Fibroblast of skin of left biceps (primary cell): ENCODE data around the gene TMEM174.
"Not testable (repeated sequence)": the region's sequence is repeated elsewhere in the genome, so short reads cannot be mapped to it uniquely, and the experiment has no call there.

ENCODE experiments used
- DNase-seq, 2 experiments: peaks; one replicate each; pipeline ENCODE4 v3.0.0-alpha.2; 2013; ENCODE audit warnings: low read depth in 2 of 2

The TMEM174 gene

GRCh38 chr5:73196201-73196600, 23.2 kb downstream of the TMEM174 start:
- no peak for DNase-seq

- no peak for DNase-seq
Observed at GRCh38 chr5:73197637-73198257, 24.8 kb downstream of the TMEM174 start.

- DNase-seq = no peak
Observed at GRCh38 chr5:73198833-73199592, 26.0 kb downstream of the TMEM174 start.

- DNase-seq = no peak
Observed at GRCh38 chr5:73199671-73200070, 26.7 kb downstream of the TMEM174 start.

- no peak for DNase-seq
Observed at GRCh38 chr5:73201547-73202513, 28.8 kb downstream of the TMEM174 start.

GRCh38 chr5:73204332-73204731, 31.3 kb downstream of the TMEM174 start:
- no peak for DNase-seq

- no peak for DNase-seq
Observed at GRCh38 chr5:73204733-73205132, 31.7 kb downstream of the TMEM174 start.

GRCh38 chr5:73205305-73205704, 32.3 kb downstream of the TMEM174 start:
- no peak for DNase-seq

- not testable (repeated sequence) for DNase-seq
Observed at GRCh38 chr5:73207239-73207638, 34.2 kb downstream of the TMEM174 start.

GRCh38 chr5:73209075-73209474, 36.1 kb downstream of the TMEM174 start:
- DNase-seq = not testable (repeated sequence)

- not testable (repeated sequence) for DNase-seq
Observed at GRCh38 chr5:73212693-73213092, 39.7 kb downstream of the TMEM174 start.

GRCh38 chr5:73213566-73213998, 40.6 kb downstream of the TMEM174 start:
- peak; percentile 83 to 86 for DNase-seq

- no peak for DNase-seq
Observed at GRCh38 chr5:73214306-73214705, 41.3 kb downstream of the TMEM174 start.

- DNase-seq = no peak
Observed at GRCh38 chr5:73214996-73215395, 42.0 kb downstream of the TMEM174 start.

- no peak for DNase-seq
Observed at GRCh38 chr5:73215531-73215890, 42.5 kb downstream of the TMEM174 start.

GRCh38 chr5:73215891-73216610, 43.1 kb downstream of the TMEM174 start:
- peak in 1 of 2 experiments; percentile 39 for DNase-seq

- DNase-seq = no peak
Observed at GRCh38 chr5:73218552-73219171, 45.7 kb downstream of the TMEM174 start.

- not testable (repeated sequence) for DNase-seq
Observed at GRCh38 chr5:73219336-73219735, 46.3 kb downstream of the TMEM174 start.

- DNase-seq = no peak
Observed at GRCh38 chr5:73221161-73221560, 48.2 kb downstream of the TMEM174 start.

- peak in 1 of 2 experiments; percentile 66 for DNase-seq
Observed at GRCh38 chr5:73221726-73222125, 48.7 kb downstream of the TMEM174 start.

- DNase-seq = no peak
Observed at GRCh38 chr5:73222173-73222572, 49.2 kb downstream of the TMEM174 start.
